Transverse colon (tissue), 4 donors: ENCODE data around the gene THBS4. TPM values are rescaled to one million over a fixed set of nuclear protein-coding genes. Genes with fewer than 3 reads are reported as not detected.

Source experiments
- DNase-seq: peaks from one replicate; pipeline ENCODE4 v3.0.0-alpha.2; 2019
- H3K27ac ChIP-seq, 4 donors: fragments of 200-600 bp; sonication (generic); 2 replicates each; pipeline ENCODE4 v1.5.1; 2016 to 2018; ENCODE audit warnings: inconsistent platforms in 4 of 4
- H3K27me3 ChIP-seq: fragments of 200-600 bp; sonication (generic); 2 replicates; pipeline ENCODE4 v1.5.1; 2017; ENCODE audit warnings: inconsistent platforms
- H3K36me3 ChIP-seq, 4 donors: fragments of 200-600 bp; sonication (generic); 2 replicates each; pipeline ENCODE4 v1.5.1; 2017 to 2019; ENCODE audit warnings: inconsistent platforms in 4 of 4
- H3K4me1 ChIP-seq, 4 donors: fragments of 200-600 bp; sonication (generic); 2 replicates each; pipeline ENCODE4 v1.5.1; 2017 to 2020; ENCODE audit warnings: inconsistent platforms in 4 of 4
- H3K4me3 ChIP-seq, 4 donors: fragments of 200-600 bp; sonication (generic); 1 replicate in 1 of 4; 2 replicates in 3 of 4; pipeline versions ENCODE4 v1.5.1 to v1.6.1; 2017 to 2019; ENCODE audit warnings: inconsistent platforms in 4 of 4
- H3K9me3 ChIP-seq, 2 donors: fragments of 200-600 bp; sonication (generic); 2 replicates each; pipeline ENCODE4 v1.5.1; 2017 to 2019; ENCODE audit warnings: inconsistent platforms in 2 of 2
- EP300 ChIP-seq: sonication (generic); formaldehyde crosslinking; IDR thresholded peaks from one replicate; pipeline ENCODE4 v1.6.1; 2017; ENCODE audit warnings: antibody characterized with exemption, low read depth
- POLR2A ChIP-seq: fragments of 450-650 bp; IDR thresholded peaks from one replicate; pipeline ENCODE4 v1.6.1; 2016; ENCODE audit warnings: antibody characterized with exemption, mild to moderate bottlenecking, moderate library complexity
- POLR2AphosphoS5 ChIP-seq, 3 donors: sonication (generic); formaldehyde crosslinking; IDR thresholded peaks; one replicate each; pipeline ENCODE4 v1.6.1; 2016; ENCODE audit warnings: antibody characterized with exemption in 3 of 3
- WGBS, 2 donors: methylation state at CpG; one replicate each; pipeline ENCODE4 v1.1.5; 2018; ENCODE audit warnings: low coverage in 1 of 2; 5-methylcytosine and 5-hydroxymethylcytosine counted together
- in situ Hi-C, 4 donors: fragments of 200-750 bp; cut with MboI; loops; one replicate each; pipeline versions ENCODE4 v1.15.0 to v1.15.1; 2017; ENCODE audit warnings: low sequenced_read_pairs in 3 of 4, low pct_ligation_motif_present in 1 of 4, low pct_unique_long_range_greater_than_20kb in 1 of 4
- intact Hi-C: fragments of 100-400 bp; cut with DNase I; formaldehyde crosslinking; loops from one replicate; pipeline ENCODE4 v1.15.1; 2023; ENCODE audit warnings: low total_unique reads
- total RNA-seq, 4 donors: library from RNA; depleted of rRNA; stranded (reverse); fragments of >200 nt; gene quantifications; one replicate each; pipeline ENCODE4 v1.1.0, GENCODE V29; 2016
- TF ChIP-seq, protein P1 (sequence below), 5 experiments: fragments of 200-600 bp in 3 of 5; fragments of 450-650 bp in 2 of 5; sonication (generic) in 3 of 5; IDR thresholded peaks; 1 replicate in 2 of 5; 2 replicates in 3 of 5; pipeline ENCODE4 v1.5.1; 2016 to 2017; ENCODE audit warnings: antibody characterized with exemption in 5 of 5, inconsistent platforms in 3 of 5, mild to moderate bottlenecking in 2 of 5, moderate library complexity in 1 of 5

Gene THBS4
- total RNA-seq, 4 donors from 2014 or later: 5.3 to 116 (median 9.1) TPM

DNA sequence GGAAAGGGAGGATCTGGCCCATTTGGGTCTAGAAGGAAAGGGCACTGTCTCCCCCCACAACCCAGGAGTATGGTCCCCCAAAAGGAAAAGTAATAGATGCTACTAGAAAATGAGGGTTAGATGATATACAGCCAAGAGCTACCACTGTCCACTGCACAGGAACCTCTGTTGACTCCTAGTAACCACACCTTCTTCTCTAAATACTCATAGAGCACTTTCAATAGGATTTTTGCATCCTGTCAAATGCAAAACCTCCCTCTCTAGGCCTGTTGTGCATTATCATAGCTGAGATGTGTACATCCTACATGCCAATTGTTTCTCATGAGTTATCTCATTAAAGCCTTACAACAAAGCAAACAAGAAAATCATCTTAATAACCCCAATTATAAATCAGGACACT, 66.8 kb downstream of the THBS4 start:
- TF ChIP-seq EP300: no peak
- no peak for TF ChIP-seq POLR2A
- TF ChIP-seq, protein P1, sequence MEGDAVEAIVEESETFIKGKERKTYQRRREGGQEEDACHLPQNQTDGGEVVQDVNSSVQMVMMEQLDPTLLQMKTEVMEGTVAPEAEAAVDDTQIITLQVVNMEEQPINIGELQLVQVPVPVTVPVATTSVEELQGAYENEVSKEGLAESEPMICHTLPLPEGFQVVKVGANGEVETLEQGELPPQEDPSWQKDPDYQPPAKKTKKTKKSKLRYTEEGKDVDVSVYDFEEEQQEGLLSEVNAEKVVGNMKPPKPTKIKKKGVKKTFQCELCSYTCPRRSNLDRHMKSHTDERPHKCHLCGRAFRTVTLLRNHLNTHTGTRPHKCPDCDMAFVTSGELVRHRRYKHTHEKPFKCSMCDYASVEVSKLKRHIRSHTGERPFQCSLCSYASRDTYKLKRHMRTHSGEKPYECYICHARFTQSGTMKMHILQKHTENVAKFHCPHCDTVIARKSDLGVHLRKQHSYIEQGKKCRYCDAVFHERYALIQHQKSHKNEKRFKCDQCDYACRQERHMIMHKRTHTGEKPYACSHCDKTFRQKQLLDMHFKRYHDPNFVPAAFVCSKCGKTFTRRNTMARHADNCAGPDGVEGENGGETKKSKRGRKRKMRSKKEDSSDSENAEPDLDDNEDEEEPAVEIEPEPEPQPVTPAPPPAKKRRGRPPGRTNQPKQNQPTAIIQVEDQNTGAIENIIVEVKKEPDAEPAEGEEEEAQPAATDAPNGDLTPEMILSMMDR (IDR thresholded peaks at IDR 0.05): no peak
- TF ChIP-seq POLR2AphosphoS5 (IDR thresholded peaks at IDR 0.05): no peak
- no peaks in the 10 kb centered on the region for H3K9me3 ChIP-seq
- no peaks in the 10 kb centered on the region for H3K27me3 ChIP-seq
- H3K4me3 ChIP-seq: no peak overlapping the region
- no peaks in the 10 kb centered on the region for H3K4me1 ChIP-seq
- intact Hi-C loops: no loop called here
- no peak for DNase-seq
- no peak overlapping the region for H3K27ac ChIP-seq
- in situ Hi-C loops: no loop called here
- H3K36me3 ChIP-seq: no peaks in the 10 kb centered on the region

DNA sequence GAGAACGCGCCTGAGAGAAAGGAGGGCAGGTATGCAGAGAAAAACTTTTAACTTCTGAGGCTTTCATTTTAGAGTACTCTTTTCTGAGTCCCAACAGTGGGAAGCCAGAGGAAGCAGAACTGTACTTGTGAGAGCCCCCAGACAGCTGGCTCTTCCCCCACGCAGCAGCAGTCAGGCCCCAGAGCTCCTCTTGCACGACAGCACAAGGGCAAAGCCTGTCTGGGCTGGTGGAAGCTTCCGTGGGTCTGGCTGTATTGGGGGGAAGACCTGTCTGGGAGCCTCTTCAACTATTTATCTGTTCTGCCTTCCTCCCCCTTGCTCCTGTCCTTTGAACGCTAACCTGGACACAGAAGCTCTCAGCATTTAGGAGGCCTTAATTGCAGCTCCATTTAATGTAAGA, 68.2 kb downstream of the THBS4 start:
- DNase-seq: no peak
- no peaks in the 10 kb centered on the region for H3K36me3 ChIP-seq
- WGBS, 2 donors: 81 to 88% methylated on average over 5 to 6 of the region's 6 CpGs
- no peaks in the 10 kb centered on the region for H3K27me3 ChIP-seq
- no peaks in the 10 kb centered on the region for H3K4me1 ChIP-seq
- H3K4me3 ChIP-seq: no peak overlapping the region
- no peaks in the 10 kb centered on the region for H3K9me3 ChIP-seq
- no peak overlapping the region for H3K27ac ChIP-seq
- in situ Hi-C loops: no loop called here
- intact Hi-C loops: no loop called here
- TF ChIP-seq POLR2A: no peak
- TF ChIP-seq, protein P1 (IDR thresholded peaks at IDR 0.05): no peak
- TF ChIP-seq POLR2AphosphoS5 (IDR thresholded peaks at IDR 0.05): no peak

DNA sequence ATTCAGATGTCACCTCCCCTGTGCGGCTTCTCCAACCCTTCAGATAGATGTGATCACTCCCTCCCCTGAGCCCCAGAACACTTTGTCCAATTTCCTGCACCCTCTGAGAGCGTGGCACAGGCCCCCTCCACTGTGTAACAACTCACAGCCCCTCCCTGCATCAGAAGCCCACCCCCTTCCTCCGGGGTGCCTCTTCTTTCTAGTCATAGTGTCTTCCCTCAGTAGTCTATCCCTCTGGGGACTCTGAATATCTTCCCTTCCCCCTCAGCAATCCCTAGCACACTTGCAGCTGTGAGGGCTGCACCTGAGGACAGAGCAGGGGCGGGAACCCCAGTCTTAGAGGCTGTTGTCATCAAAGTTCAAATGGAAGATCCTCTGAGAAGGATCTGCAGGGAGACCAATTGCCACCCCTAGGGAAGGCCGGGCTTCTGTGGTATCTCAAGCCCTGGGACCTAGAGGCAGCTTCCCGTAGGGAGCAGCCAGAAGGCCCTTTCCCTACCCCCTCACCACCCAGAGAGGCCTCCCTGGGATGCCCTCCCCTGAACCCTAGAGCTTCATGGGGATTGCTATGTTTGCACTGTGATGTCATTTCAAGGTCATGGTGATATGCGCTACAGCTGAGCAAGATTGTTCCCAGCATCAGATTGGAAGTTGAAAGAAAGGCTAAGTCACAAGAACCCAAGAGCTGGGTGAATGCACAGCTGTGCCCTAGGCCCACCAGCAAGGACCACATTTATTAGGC, 70.7 kb downstream of the THBS4 start:
- Histone ChIP-seq H3K27me3 (no peaks in the 10 kb centered on the region), H3K9me3 (no peaks in the 10 kb centered on the region), H3K27ac (no peak overlapping the region), H3K4me3 (no peak overlapping the region), H3K4me1 (no peaks in the 10 kb centered on the region), H3K36me3 (no peaks in the 10 kb centered on the region)
- in situ Hi-C loops (no loop called here), intact Hi-C loops (no loop called here)
- no peak for DNase-seq
- WGBS, 2 donors: 87% methylated on average over 7 of the region's 7 CpGs; no CpG with 5 or more reads in 1 of the 2 donors
- TF ChIP-seq, protein P1 (IDR thresholded peaks at IDR 0.05): no peak
- TF ChIP-seq EP300 (no peak), POLR2AphosphoS5 (IDR thresholded peaks at IDR 0.05) (no peak), POLR2A (no peak)

DNA sequence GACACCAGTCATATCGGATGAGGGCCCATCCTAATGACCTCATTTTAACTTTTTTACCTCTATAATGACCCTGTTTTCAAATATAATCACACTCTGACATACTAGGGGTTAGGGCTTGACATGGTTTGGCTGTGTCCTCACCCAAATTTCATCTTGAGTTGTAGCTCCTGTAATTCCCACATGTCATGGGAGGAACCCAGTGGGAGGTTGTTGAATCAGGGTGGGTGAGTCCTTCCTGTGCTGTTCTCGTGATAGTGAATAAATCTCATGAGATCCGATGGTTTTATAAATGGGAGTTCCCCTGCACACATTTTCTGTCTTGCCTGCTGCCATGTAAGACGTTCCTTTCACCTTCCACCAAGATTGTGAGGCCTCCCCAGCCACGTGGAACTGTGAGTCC, 71.8 kb downstream of the THBS4 start:
- no peak for TF ChIP-seq POLR2AphosphoS5 (IDR thresholded peaks at IDR 0.05)
- no peak for TF ChIP-seq POLR2A
- TF ChIP-seq EP300: no peak
- TF ChIP-seq, protein P1 (IDR thresholded peaks at IDR 0.05): no peak
- in situ Hi-C loops (no loop called here), intact Hi-C loops (no loop called here)
- H3K36me3 ChIP-seq: no peaks in the 10 kb centered on the region
- H3K27ac ChIP-seq: no peak overlapping the region
- H3K4me3 ChIP-seq: no peak overlapping the region
- no peaks in the 10 kb centered on the region for H3K9me3 ChIP-seq
- peaks cover 0 to 7% (median 2%) of the 10 kb centered on the region in 4 donors for H3K4me1 ChIP-seq
- H3K27me3 ChIP-seq: no peaks in the 10 kb centered on the region
- no peak for DNase-seq
- WGBS, 2 donors: 67 to 81% methylated on average over 4 to 5 of the region's 5 CpGs
